Midbrain (tissue), 1 donor: ENCODE measurements around the gene GRIN1.

ENCODE experiments used
- DNase-seq: peaks from one replicate; lab custom pipeline; 2025; lab: John Stamatoyannopoulos, UW

GRIN1 gene

GRCh38 chr9:137178201-137178938, 39.4 kb downstream of the GRIN1 start:
- no peak for DNase-seq

DNA sequence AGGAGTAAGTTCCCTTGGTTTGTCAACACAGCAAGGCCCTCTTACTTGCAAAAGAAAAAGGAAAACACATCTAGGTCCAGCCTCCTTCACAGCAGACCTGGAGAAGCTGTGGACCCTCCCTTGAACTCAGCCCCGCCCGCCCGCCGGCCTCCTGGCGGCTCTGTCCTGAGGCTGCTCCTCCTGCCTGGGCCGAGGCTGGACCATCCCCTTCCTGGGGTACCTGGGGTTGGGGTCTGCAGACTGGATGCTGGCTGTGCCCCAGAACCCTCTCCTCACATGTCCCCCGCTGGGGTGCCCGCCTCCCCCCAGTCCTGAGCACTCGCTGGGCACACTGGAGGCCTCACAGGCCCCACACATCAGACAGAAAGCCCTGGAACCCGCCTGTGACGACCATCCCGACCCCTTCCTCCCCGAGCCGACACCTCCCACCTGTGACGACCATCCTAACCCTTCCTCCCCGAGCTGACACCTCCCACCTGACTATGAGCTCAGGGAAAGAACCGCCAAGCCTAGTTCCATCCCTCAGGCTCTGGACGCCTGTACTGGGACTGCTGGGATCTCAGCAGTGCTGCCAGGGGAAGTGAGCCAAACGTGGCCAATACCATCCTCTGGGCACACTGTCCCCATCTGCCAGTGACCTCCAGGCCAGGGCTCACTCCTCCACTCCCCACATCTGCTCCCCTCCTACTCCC, 40.1 kb downstream of the GRIN1 start:
- DNase-seq = no peak

DNA sequence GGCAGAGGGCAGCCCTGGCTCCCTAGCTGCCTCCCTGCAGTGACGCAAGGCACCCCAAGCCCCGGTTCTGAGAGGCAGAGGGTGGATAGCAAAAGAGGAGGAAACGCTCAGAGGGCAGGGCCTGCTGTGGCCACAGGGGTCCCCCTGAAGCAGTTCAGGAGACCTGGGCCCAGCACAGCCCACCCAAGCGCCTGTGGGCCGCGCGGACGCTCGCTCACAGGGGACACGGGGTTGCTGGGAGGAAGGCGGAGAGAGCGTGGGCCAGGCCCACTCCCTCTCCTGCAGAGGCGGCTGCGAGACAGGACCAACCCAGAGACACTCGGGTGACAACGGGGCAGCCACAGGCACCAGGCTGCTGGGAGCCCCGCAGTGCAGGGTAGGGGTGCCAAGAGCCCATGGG, 40.8 kb downstream of the GRIN1 start:
- no peak for DNase-seq

DNA sequence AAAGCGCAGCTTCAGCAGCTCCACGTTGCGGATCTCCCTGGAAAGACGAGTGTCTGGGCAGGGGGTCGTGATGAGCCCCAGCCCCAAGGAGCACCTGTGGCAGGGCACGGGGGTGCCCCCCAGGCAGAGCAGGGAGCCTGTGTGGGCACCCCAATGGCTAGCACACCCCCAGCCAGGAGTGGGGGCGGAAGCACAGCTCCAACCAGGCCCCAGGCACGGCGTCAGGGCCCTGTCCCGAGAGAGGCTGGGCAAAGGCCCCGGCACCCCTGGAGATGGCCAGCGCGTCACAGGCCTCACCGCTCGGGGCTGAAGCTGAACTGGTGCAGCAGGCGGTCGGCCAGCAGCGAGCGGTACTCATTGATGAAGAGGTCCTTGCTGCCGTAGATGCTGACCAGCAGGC, 41.5 kb downstream of the GRIN1 start:
- no peak for DNase-seq

GRCh38 chr9:137181680-137182079, 42.7 kb downstream of the GRIN1 start:
- DNase-seq = no peak

GRCh38 chr9:137182836-137183235, 43.9 kb downstream of the GRIN1 start:
- DNase-seq = no peak

- DNase-seq = no peak
Measured at GRCh38 chr9:137183980-137184595, 45.1 kb downstream of the GRIN1 start.

- no peak for DNase-seq
Measured at GRCh38 chr9:137184881-137185660, 46.1 kb downstream of the GRIN1 start.

DNA sequence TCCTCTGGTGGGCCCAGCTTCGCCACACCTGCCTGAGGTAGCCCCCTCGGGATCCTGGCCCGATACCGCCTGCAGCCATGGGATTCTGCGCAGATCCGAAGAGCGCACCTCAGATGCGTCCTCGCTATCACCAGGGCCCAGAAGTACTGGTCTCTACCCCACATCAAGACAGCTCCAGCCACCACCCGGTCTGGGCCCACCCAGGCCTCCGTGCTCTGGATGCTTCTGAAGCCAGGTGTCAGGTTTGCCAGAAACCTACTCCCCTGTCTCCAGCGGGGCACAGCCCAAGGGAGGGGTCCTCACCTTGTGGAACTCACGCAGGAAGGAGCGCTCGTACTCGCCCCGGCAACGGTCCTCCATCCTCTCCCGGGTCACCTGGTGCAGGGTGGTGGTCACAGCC, 47.0 kb downstream of the GRIN1 start:
- DNase-seq = no peak

DNA sequence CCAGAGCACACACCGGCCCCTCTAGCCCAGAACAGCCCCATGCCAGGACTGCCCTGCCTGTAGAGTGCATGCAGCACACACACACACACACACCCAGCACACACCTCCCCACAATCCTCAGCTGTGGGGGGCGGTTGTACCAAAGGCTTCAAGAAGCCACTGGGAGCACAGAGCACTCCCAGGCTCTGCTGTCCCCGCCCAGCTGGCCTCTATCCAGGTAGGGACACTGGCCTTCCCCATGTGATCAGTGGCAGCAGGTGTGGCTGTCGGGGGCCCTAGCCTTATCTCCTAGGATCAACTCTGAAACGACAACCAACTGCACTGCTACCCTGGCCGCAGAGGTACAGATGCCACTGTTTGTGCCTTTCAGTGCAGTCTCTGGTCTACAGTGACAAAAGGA, 47.4 kb downstream of the GRIN1 start:
- DNase-seq = no peak

DNA sequence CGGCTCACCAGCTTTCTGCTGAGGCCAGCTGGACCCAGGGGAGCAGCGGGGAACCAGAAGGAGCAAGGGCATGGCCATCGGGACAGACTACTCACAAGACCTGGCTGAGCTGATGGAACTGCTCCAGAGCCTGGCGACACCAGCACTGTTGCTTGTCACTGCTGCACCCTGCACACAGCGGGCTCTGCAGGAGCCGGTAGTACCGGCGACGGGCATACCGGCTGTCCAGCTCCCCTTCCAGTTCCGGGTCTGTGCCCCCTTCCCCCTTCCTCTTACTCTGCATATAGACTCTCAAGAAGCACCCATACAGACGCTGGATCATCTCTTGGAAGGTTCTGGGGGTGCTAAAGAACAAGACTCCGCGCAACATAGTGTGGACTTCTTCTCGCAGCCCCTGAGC, 48.4 kb downstream of the GRIN1 start:
- no peak for DNase-seq

DNA sequence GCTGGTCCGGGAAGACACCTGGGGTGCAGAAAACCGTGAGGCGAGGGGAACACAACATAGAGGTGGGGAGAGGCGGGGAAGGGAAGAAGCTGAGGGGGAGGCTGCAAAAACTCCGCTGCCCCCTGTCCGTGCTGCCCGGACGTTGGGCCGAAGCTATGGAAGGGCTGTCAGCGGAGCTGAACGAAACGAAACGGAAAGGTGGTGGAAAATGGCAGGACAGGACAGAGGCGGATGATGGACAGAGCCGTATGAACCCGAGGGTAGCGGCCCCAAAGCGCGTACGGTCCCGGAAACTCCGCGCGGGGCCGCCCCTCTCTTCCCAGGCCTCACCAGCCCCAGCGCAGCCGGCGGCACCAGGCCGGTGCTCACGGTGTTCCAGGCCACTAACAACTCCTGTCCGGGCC, 49.1 kb downstream of the GRIN1 start:
- no peak for DNase-seq

GRCh38 chr9:137188490-137189296, 49.7 kb downstream of the GRIN1 start, which contains the start of the genes ANAPC2 and SSNA1:
TSS of gene ANAPC2 (minus strand) at chr9:137188560. CDS start at chr9:137188532, 28 bp downstream.
TSS of gene SSNA1 (plus strand) at chr9:137188676. CDS start at chr9:137188727, 51 bp downstream.
- DNase-seq = peak; percentile 95

- no peak for DNase-seq
Measured at GRCh38 chr9:137189297-137190295, 50.6 kb downstream of the GRIN1 start.

GRCh38 chr9:137190315-137190856, 51.4 kb downstream of the GRIN1 start:
- no peak for DNase-seq

- DNase-seq = no peak
Measured at GRCh38 chr9:137191245-137191644, 52.3 kb downstream of the GRIN1 start.

DNA sequence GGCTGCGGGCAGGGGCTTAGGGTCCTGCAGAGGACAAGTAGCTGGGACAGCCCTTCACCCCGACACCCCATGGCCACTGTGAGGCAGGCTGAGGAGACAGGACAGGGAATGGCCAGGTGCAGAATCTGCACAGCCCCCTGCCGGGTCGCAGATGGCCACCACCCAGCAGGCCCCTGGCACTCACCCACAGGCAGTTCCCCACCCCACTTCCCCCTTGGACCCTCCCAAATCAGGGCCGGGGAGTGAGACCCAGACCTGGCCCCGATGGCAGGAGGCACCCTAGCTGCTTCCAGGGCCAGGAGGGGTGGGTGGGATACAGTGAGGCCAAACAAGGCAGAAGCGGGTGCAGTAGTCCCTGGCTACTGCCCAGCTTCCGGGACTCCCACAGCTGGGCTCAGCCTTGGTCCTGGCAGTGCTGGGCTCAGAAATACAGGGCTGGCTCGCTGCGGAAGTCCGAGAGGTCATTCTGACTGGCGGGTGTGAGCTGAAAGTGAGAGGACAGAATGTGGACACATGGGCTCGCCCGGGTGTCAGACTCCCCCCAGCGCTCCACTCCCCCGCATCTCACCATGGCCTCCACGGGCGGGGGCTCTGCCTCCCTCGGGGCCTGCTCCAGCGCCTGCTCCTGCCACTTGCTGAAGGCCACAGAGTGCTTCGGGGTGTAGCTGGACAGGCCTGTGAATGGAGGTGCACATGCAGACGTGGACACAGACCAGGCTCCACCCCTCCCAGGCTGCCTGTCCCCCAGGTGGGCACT, 52.9 kb downstream of the GRIN1 start:
- DNase-seq = peak; percentile 60

GRCh38 chr9:137192448-137192780, 53.5 kb downstream of the GRIN1 start:
- no peak for DNase-seq

GRCh38 chr9:137192859-137193258, 53.9 kb downstream of the GRIN1 start:
- DNase-seq = no peak
